Measurements from ENCODE around the gene NEUROG1. TPM values are rescaled to one million over a fixed set of nuclear protein-coding genes. Genes with fewer than 3 reads are reported as not detected.
"Not testable (repeated sequence)": the region's sequence is repeated elsewhere in the genome, so short reads cannot be mapped to it uniquely, and the experiment has no call there.

Gene NEUROG1
- total RNA-seq, 4 donors from 2014 or later, result not detected

- Histone ChIP-seq H3K27ac (no peak overlapping the region), H3K36me3 (no peaks in the 10 kb centered on the region), H3K9me3 (no peaks in the 10 kb centered on the region), H3K4me3 (no peak overlapping the region), H3K4me1 (peaks cover 0 to 9% of the 10 kb centered on the region in 2 donors), H3K27me3 (peaks cover 0 to 44% of the 10 kb centered on the region in 2 donors)
- intact Hi-C loops (cut with DNase I; ENCODE audit: low total_unique reads), result no loop called here
- TF ChIP-seq, protein P1, sequence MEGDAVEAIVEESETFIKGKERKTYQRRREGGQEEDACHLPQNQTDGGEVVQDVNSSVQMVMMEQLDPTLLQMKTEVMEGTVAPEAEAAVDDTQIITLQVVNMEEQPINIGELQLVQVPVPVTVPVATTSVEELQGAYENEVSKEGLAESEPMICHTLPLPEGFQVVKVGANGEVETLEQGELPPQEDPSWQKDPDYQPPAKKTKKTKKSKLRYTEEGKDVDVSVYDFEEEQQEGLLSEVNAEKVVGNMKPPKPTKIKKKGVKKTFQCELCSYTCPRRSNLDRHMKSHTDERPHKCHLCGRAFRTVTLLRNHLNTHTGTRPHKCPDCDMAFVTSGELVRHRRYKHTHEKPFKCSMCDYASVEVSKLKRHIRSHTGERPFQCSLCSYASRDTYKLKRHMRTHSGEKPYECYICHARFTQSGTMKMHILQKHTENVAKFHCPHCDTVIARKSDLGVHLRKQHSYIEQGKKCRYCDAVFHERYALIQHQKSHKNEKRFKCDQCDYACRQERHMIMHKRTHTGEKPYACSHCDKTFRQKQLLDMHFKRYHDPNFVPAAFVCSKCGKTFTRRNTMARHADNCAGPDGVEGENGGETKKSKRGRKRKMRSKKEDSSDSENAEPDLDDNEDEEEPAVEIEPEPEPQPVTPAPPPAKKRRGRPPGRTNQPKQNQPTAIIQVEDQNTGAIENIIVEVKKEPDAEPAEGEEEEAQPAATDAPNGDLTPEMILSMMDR (IDR thresholded peaks at IDR 0.05), result no peak
- TF ChIP-seq POLR2A (IDR thresholded peaks at IDR 0.05), result no peak
- DNase-seq, result no peak
These were observed 1.5 kb upstream of the NEUROG1 start for GRCh38 chr5:135537271-135537670.

GRCh38 chr5:135535420-135535819, 344 bp downstream of the NEUROG1 start:
- no peak for TF ChIP-seq POLR2A (IDR thresholded peaks at IDR 0.05)
- TF ChIP-seq, protein P1 (IDR thresholded peaks at IDR 0.05), result no peak
- Histone ChIP-seq H3K27me3 (peaks cover 0 to 47% of the 10 kb centered on the region in 2 donors), H3K4me1 (peaks cover 0 to 9% of the 10 kb centered on the region in 2 donors), H3K36me3 (no peaks in the 10 kb centered on the region), H3K4me3 (no peak overlapping the region), H3K27ac (no peak overlapping the region), H3K9me3 (no peaks in the 10 kb centered on the region)
- no peak for DNase-seq
- intact Hi-C loops (cut with DNase I; ENCODE audit: low total_unique reads), result no loop called here

DNA sequence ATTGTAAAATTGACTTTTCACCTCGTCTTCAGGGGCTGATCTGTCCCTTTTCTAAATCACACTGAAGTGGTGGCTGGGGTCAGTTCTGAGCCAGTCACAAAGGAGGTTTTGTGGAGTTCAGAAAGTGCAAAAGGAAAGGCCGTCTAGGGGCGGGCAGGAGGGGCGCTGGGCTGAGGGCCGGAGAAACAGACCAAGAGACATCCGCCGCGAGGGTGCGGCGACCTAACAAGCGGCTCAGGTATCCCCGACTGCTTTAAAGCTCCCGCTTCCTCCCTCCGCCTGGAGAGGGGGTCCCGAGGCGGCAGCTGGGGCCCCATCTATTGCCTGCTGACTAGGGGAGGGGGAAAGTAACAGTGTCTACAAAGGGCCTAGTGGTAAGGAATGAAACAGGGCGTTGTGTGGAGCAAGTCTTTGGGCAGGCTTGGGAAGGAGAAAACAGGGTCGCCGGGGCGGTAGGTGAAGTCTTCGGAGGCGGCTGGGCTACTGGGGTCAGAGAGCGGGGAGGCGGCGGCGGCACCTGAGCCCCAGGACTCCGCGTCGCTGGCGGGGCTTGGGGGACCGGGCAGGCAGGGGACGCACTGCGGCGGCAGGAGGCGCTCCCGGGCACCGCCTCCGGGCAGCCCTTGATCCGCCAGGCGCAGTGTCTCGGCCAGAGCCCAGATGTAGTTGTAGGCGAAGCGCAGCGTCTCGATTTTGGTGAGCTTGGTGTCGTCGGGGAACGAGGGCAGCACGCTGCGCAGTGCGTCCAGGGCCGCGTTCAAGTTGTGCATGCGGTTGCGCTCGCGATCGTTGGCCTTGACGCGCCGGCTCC, 950 bp downstream of the NEUROG1 start:
- H3K27me3 ChIP-seq, result peaks cover 0 to 47% of the 10 kb centered on the region in 2 donors
- no peak overlapping the region for H3K4me3 ChIP-seq
- DNase-seq, result no peak
- H3K9me3 ChIP-seq, result no peaks in the 10 kb centered on the region
- H3K27ac ChIP-seq, result no peak overlapping the region
- no peaks in the 10 kb centered on the region for H3K36me3 ChIP-seq
- TF ChIP-seq, protein P1 (IDR thresholded peaks at IDR 0.05), result no peak
- TF ChIP-seq POLR2A (IDR thresholded peaks at IDR 0.05), result no peak
- intact Hi-C loops (cut with DNase I; ENCODE audit: low total_unique reads), result no loop called here
- H3K4me1 ChIP-seq, result peaks cover 0 to 9% of the 10 kb centered on the region in 2 donors

- intact Hi-C loops (cut with DNase I; ENCODE audit: low total_unique reads), result no loop called here
- no peaks in the 10 kb centered on the region for H3K9me3 ChIP-seq
- no peaks in the 10 kb centered on the region for H3K36me3 ChIP-seq
- no peak overlapping the region for H3K4me3 ChIP-seq
- DNase-seq, result no peak
- peaks cover 0 to 44% of the 10 kb centered on the region in 2 donors for H3K27me3 ChIP-seq
- peaks cover 0 to 9% of the 10 kb centered on the region in 2 donors for H3K4me1 ChIP-seq
- no peak overlapping the region for H3K27ac ChIP-seq
- no peak for TF ChIP-seq POLR2A (IDR thresholded peaks at IDR 0.05)
- TF ChIP-seq, protein P1 (IDR thresholded peaks at IDR 0.05), result no peak
These were observed 2.0 kb downstream of the NEUROG1 start for GRCh38 chr5:135533794-135534193.

- Histone ChIP-seq H3K4me3 (no peak overlapping the region), H3K36me3 (no peaks in the 10 kb centered on the region), H3K4me1 (peaks cover 0 to 9% of the 10 kb centered on the region in 2 donors), H3K27ac (no peak overlapping the region), H3K27me3 (peaks cover 0 to 42% of the 10 kb centered on the region in 2 donors), H3K9me3 (no peaks in the 10 kb centered on the region)
- intact Hi-C loops (cut with DNase I; ENCODE audit: low total_unique reads), result no loop called here
- no peak for TF ChIP-seq POLR2A (IDR thresholded peaks at IDR 0.05)
- TF ChIP-seq, protein P1 (IDR thresholded peaks at IDR 0.05), result no peak
- no peak for DNase-seq
These were observed 2.4 kb downstream of the NEUROG1 start for GRCh38 chr5:135533334-135533733.

GRCh38 chr5:135529576-135529975, 6.2 kb downstream of the NEUROG1 start:
- H3K4me3 ChIP-seq; H3K9me3 ChIP-seq; intact Hi-C loops (cut with DNase I; ENCODE audit: low total_unique reads); H3K27ac ChIP-seq; H3K36me3 ChIP-seq; DNase-seq; H3K4me1 ChIP-seq: not testable (repeated sequence)
- H3K27me3 ChIP-seq, result peaks cover 0 to 12% of the 10 kb centered on the region in 2 donors
